Measurements from ENCODE around the gene CPSF4L.
A peak's percentile ranks its signal among the peaks of the same experiment; 100 is the strongest.

GRCh38 chr17:73302189-73302588 lies 40.5 kb upstream of the CPSF4L start:
- TF ChIP-seq CTCF (IDR thresholded peaks at IDR 0.05) (no peak), IRF3 (IDR thresholded peaks at IDR 0.05; ENCODE audit: low read depth, low read length) (no peak), TEAD4 (IDR thresholded peaks at IDR 0.05; ENCODE audit: borderline replicate concordance, insufficient read depth) (no peak), SIN3A (IDR thresholded peaks at IDR 0.05; ENCODE audit: borderline replicate concordance, low read depth, low read length) (0 out of 2 replicates have a peak, but pooled peaks have one; percentile 25), RXRA (IDR thresholded peaks at IDR 0.05; ENCODE audit: borderline replicate concordance, low read depth) (no peak), EP300 (IDR thresholded peaks at IDR 0.05; ENCODE audit: borderline replicate concordance in 1 of 2, low read depth in 1 of 2, low read length in 1 of 2) (peak in 1 of 2 experiments; percentile 86; a peak in 2 of 4 replicates), RAD21 (IDR thresholded peaks at IDR 0.05; ENCODE audit: low read length) (no peak), RFX5 (IDR thresholded peaks at IDR 0.05; ENCODE audit: low read length) (no peak), ELF1 (IDR thresholded peaks at IDR 0.05) (no peak), REST (IDR thresholded peaks at IDR 0.05; ENCODE audit: low read depth, low read length) (no peak)
